Spleen (tissue), 11 donors: ENCODE measurements around the gene SPINDOC. TPM values are rescaled to one million over a fixed set of nuclear protein-coding genes. Genes with fewer than 3 reads are reported as not detected.

ENCODE experiments used
- DNase-seq: peaks from one replicate; pipeline ENCODE4 v3.0.0-alpha.2; 2020
- H3K27ac ChIP-seq, 8 donors: fragments of 200-600 bp; sonication (generic) in 7 of 8; 1 replicate in 4 of 8; 2 replicates in 4 of 8; pipeline versions ENCODE4 v1.5.0 to v1.8.0; 2016 to 2021; ENCODE audit warnings: inconsistent platforms in 4 of 8, mild to moderate bottlenecking in 4 of 8, moderate library complexity in 1 of 8
- H3K27me3 ChIP-seq, 7 donors: fragments of 200-600 bp; sonication (generic) in 6 of 7; replicated peaks in 1 of 7; 1 replicate in 4 of 7; 2 replicates in 3 of 7; pipeline versions ENCODE4 v1.5.0 to v1.8.0; 2016 to 2021; ENCODE audit warnings: inconsistent platforms in 3 of 7, mild to moderate bottlenecking in 1 of 7
- H3K36me3 ChIP-seq, 6 donors: fragments of 200-600 bp; sonication (generic) in 5 of 6; 1 replicate in 4 of 6; 2 replicates in 2 of 6; pipeline versions ENCODE4 v1.5.0 to v1.8.0; 2016 to 2021; ENCODE audit warnings: inconsistent platforms in 2 of 6
- H3K4me1 ChIP-seq, 6 donors: fragments of 200-600 bp; sonication (generic) in 5 of 6; 1 replicate in 3 of 6; 2 replicates in 3 of 6; pipeline versions ENCODE4 v1.5.0 to v1.8.0; 2016 to 2021; ENCODE audit warnings: inconsistent platforms in 3 of 6
- H3K4me3 ChIP-seq, 8 donors: fragments of 200-600 bp; sonication (generic) in 7 of 8; 1 replicate in 4 of 8; 2 replicates in 4 of 8; pipeline versions ENCODE4 v1.5.0 to v1.8.0; 2016 to 2021; ENCODE audit warnings: inconsistent platforms in 4 of 8, mild to moderate bottlenecking in 4 of 8, moderate library complexity in 2 of 8
- H3K9me3 ChIP-seq, 8 donors: fragments of 200-600 bp; sonication (generic) in 7 of 8; 1 replicate in 4 of 8; 2 replicates in 4 of 8; pipeline versions ENCODE4 v1.5.0 to v1.8.0; 2016 to 2021; ENCODE audit warnings: inconsistent platforms in 4 of 8
- CTCF ChIP-seq, 11 experiments: fragments of 200-600 bp in 7 of 11; fragments of 450-650 bp in 4 of 11; sonication (generic) in 4 of 11; IDR thresholded peaks in 8 of 11; conservative IDR thresholded peaks in 3 of 11; 1 replicate in 7 of 11; 2 replicates in 4 of 11; pipeline versions ENCODE4 v1.4.0 to v1.8.0; 2016 to 2021; ENCODE audit warnings: antibody characterized with exemption in 11 of 11, inconsistent platforms in 4 of 11, mild to moderate bottlenecking in 1 of 11
- POLR2A ChIP-seq, 3 donors: fragments of 450-650 bp; IDR thresholded peaks; one replicate each; pipeline ENCODE4 v1.5.1; 2017; ENCODE audit warnings: antibody characterized with exemption in 3 of 3, mild to moderate bottlenecking in 1 of 3
- POLR2AphosphoS5 ChIP-seq, 3 donors: sonication (generic); formaldehyde crosslinking; IDR thresholded peaks; one replicate each; pipeline ENCODE4 v1.5.1; 2017; ENCODE audit warnings: antibody characterized with exemption in 3 of 3
- WGBS, 5 donors: extraction: QIAGEN DNeasy Blood & Tissue Kit in 3 of 5; methylation state at CpG; one replicate each; pipeline versions ENCODE4 v1.1.5 to v1.1.7; 2013 to 2018; 5-methylcytosine and 5-hydroxymethylcytosine counted together
- intact Hi-C: fragments of 100-400 bp; cut with DNase I; formaldehyde crosslinking; loops from one replicate; pipeline ENCODE4 v1.15.0; 2023; ENCODE audit warnings: low total_unique reads
- polyA plus RNA-seq, 3 donors: library from polyadenylated mRNA; stranded (reverse); fragments of 200-250 nt; gene quantifications; one replicate each; pipeline ENCODE4 v1.2.1, GENCODE V29; 2013
- total RNA-seq, 7 donors: library from RNA; depleted of rRNA in 3 of 7; stranded (reverse); fragments of >200 nt in 3 of 7; fragmentation: NEBNext Ultra II Directional in 4 of 7; extraction: Animal tissue kit (Norgen Biotek cat#: 25700) in 4 of 7; gene quantifications; one replicate each; pipeline versions ENCODE4 v1.1.0 to v1.2.1, GENCODE V29; 2016 to 2021
- donor health status: healthy with polysubstance abuse.
- donor health status: DM: no; HTN: no; CAD: no; lungs with moderate emphysema.
- donor health status: DM: no; HTN: no; CAD: no.
- donor health status: Bipolar disorder and iron deficiency.
- donor health status: healthy.
- donor health status: DM: no; HTN: no; CAD: no.
- donor health status: DM: yes; HTN: yes; CAD: no.

Gene SPINDOC
- total and polyA plus RNA-seq, 10 donors: 5.1 to 16.8 (median 13.3) TPM

DNA sequence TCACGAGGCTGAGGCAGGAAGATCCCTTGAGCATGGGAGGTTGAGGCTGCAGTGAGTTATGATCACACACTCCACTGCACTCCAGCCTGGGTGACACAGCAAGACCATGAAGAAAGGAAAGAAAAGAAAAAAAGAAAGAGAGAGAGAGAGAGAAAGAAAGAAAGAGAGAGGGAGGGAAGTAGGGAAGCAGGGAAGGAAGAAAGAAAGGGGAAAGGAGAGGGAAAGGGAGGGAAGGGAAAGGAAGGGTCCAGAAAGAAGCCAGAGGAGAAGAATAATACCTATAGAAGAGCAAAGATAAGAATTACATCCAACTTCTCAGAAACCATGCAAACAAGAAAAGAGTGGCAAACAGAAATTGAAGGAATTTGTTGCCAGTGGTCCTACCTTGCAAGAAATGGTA, 27.4 kb upstream of the SPINDOC start:
- 63 to 93% (median 68%) methylated on average over 1 of the region's 1 CpG for WGBS, 5 donors
- H3K36me3 ChIP-seq: no peaks in the 10 kb centered on the region
- no peak overlapping the region for H3K4me3 ChIP-seq
- peaks cover 0 to 7% (median 2%) of the 10 kb centered on the region in 8 donors for H3K9me3 ChIP-seq
- no peak for DNase-seq
- H3K27me3 ChIP-seq: no peaks in the 10 kb centered on the region
- TF ChIP-seq POLR2A (IDR thresholded peaks at IDR 0.05) (no peak), POLR2AphosphoS5 (IDR thresholded peaks at IDR 0.05) (no peak), CTCF (IDR thresholded peaks at IDR 0.05 in 8 of 11, conservative IDR thresholded peaks at IDR 0.05 in 3 of 11) (no peak)
- H3K27ac ChIP-seq: no peak overlapping the region
- no peaks in the 10 kb centered on the region for H3K4me1 ChIP-seq
- intact Hi-C loops: no loop called here

GRCh38 chr11:63791495-63792167, 21.6 kb upstream of the SPINDOC start:
- no peak for TF ChIP-seq POLR2A (IDR thresholded peaks at IDR 0.05)
- Histone ChIP-seq H3K4me1 (peaks cover 0 to 3% (median 0%) of the 10 kb centered on the region in 6 donors), H3K27me3 (no peaks in the 10 kb centered on the region), H3K36me3 (no peaks in the 10 kb centered on the region), H3K9me3 (peaks cover 7 to 28% (median 22%) of the 10 kb centered on the region in 8 donors), H3K4me3 (no peak overlapping the region), H3K27ac (no peak overlapping the region)
- 90 to 97% (median 95%) methylated on average over 6 of the region's 6 CpGs for whole genome bisulfite sequencing, 5 donors
- no peak for DNase-seq
- intact Hi-C loops: no loop called here

- Histone ChIP-seq H3K4me1 (peaks cover 0 to 3% (median 0%) of the 10 kb centered on the region in 6 donors), H3K27me3 (peaks cover 0 to 3% (median 0%) of the 10 kb centered on the region in 7 donors), H3K4me3 (no peak overlapping the region), H3K27ac (no peak overlapping the region), H3K36me3 (no peaks in the 10 kb centered on the region), H3K9me3 (peaks cover 7 to 28% (median 22%) of the 10 kb centered on the region in 8 donors)
- TF ChIP-seq POLR2AphosphoS5 (IDR thresholded peaks at IDR 0.05) (no peak), CTCF (IDR thresholded peaks at IDR 0.05 in 8 of 11, conservative IDR thresholded peaks at IDR 0.05 in 3 of 11) (no peak), POLR2A (IDR thresholded peaks at IDR 0.05) (no peak)
- DNase-seq: no peak
- intact Hi-C loops: no loop called here
Observed at GRCh38 chr11:63793161-63793560, 20.1 kb upstream of the SPINDOC start.

DNA sequence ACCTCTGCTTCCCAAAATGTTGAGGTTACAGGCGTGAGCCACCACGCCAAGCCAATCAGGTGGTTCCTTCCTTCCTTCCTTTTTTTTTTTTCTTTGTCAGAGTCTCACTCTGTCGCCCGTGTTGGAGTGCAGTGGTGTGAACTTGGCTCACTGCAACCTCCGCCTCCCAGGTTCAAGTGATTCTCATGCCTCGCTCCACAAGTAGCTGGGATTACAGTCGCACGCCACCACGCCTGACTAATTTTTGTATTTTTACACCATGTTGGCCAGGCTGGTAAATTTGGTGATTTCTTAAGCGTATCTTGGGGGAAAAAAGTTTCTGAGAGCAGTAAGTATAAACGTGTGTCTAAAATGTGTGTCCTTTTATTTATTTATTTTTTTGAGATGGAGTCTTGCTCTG, 18.2 kb upstream of the SPINDOC start:
- peaks cover 0 to 3% (median 0%) of the 10 kb centered on the region in 6 donors for H3K4me1 ChIP-seq
- H3K27ac ChIP-seq: no peak overlapping the region
- intact Hi-C loops: no loop called here
- H3K9me3 ChIP-seq: peaks cover 7 to 26% (median 22%) of the 10 kb centered on the region in 8 donors
- no peak for TF ChIP-seq CTCF (IDR thresholded peaks at IDR 0.05 in 8 of 11, conservative IDR thresholded peaks at IDR 0.05 in 3 of 11)
- no peak for TF ChIP-seq POLR2A (IDR thresholded peaks at IDR 0.05)
- TF ChIP-seq POLR2AphosphoS5 (IDR thresholded peaks at IDR 0.05): no peak
- H3K36me3 ChIP-seq: no peaks in the 10 kb centered on the region
- DNase-seq: no peak
- no peak overlapping the region for H3K4me3 ChIP-seq
- peaks cover 0 to 3% (median 0%) of the 10 kb centered on the region in 7 donors for H3K27me3 ChIP-seq
- 58 to 67% (median 61%) methylated on average over 11 of the region's 11 CpGs for WGBS, 5 donors
